SU-DHL-6 (cell line): ENCODE measurements around the gene ACBD5.

Experiments used
- H2AFZ ChIP-seq: fragments of 200-600 bp; sonication (generic); 2 replicates; pipeline ENCODE4 v1.6.1; 2014; ENCODE audit warnings: low read depth, mild to moderate bottlenecking, moderate library complexity, mixed read lengths, antibody characterized with exemption, low read length; ENCODE audit not compliant: severe bottlenecking
- H3F3A ChIP-seq: fragments of 200-600 bp; shearing (Covaris generic); 2 replicates; pipeline ENCODE4 v1.6.0; 2016; ENCODE audit warnings: antibody characterized with exemption, mild to moderate bottlenecking; ENCODE audit not compliant: insufficient read depth
- H3K27ac ChIP-seq: fragments of 200-600 bp; sonication (generic); 2 replicates; pipeline ENCODE4 v1.5.1; 2016; ENCODE audit warnings: low read depth, mild to moderate bottlenecking, low read length, moderate library complexity, mixed read lengths
- H3K27me3 ChIP-seq: fragments of 200-600 bp; sonication (generic), shearing (Covaris generic); 2 replicates; pipeline ENCODE4 v1.6.0; 2014; ENCODE audit warnings: mild to moderate bottlenecking, low read length
- H3K36me3 ChIP-seq: fragments of 200-600 bp; sonication (generic); 2 replicates; pipeline ENCODE4 v1.6.1; 2014; ENCODE audit warnings: mild to moderate bottlenecking, low read length, mixed read lengths
- H3K4me2 ChIP-seq: fragments of 300-600, 200-600 bp; shearing (Covaris generic), sonication (generic); 2 replicates; pipeline ENCODE4 v1.6.0; 2014; ENCODE audit warnings: low read length, low read depth, mild to moderate bottlenecking; ENCODE audit not compliant: poor library complexity, severe bottlenecking
- H3K4me3 ChIP-seq: fragments of 200-600 bp; sonication (generic); 2 replicates; pipeline ENCODE4 v1.5.1; 2014; ENCODE audit warnings: antibody characterized with exemption, low read length, mild to moderate bottlenecking, mixed read lengths; ENCODE audit not compliant: insufficient read depth, poor library complexity, severe bottlenecking
- H3K79me2 ChIP-seq: fragments of 200-600 bp; sonication (generic); 2 replicates; pipeline ENCODE4 v1.6.1; 2014; ENCODE audit warnings: mild to moderate bottlenecking, low read length, moderate library complexity; ENCODE audit not compliant: insufficient read depth
- H3K9ac ChIP-seq: fragments of 200-600 bp; sonication (generic); 2 replicates; pipeline ENCODE4 v1.7.0; 2014; ENCODE audit warnings: mild to moderate bottlenecking, low read length
- H3K9me2 ChIP-seq: fragments of 200-600 bp; sonication (generic); replicated peaks from 2 replicates; pipeline ENCODE4 v1.6.1; 2014; ENCODE audit warnings: low read length; ENCODE audit not compliant: insufficient read depth
- H3K9me3 ChIP-seq: fragments of 200-600 bp; sonication (generic); 2 replicates; pipeline ENCODE4 v1.6.1; 2014; ENCODE audit warnings: low read length, mixed read lengths; ENCODE audit not compliant: insufficient read depth
- H4K20me1 ChIP-seq: fragments of 200-600 bp; sonication (generic); 2 replicates; pipeline ENCODE4 v1.6.1; 2014; ENCODE audit warnings: low read depth, mild to moderate bottlenecking, antibody characterized with exemption, low read length, moderate library complexity, mixed read lengths
- EZH2phosphoT487 ChIP-seq: fragments of 200-600 bp; sonication (generic), shearing (Covaris generic); conservative IDR thresholded peaks from 2 replicates; pipeline ENCODE4 v1.6.1; 2018; ENCODE audit warnings: mild to moderate bottlenecking, antibody characterized with exemption, low read length, moderate library complexity, mixed read lengths
- TF ChIP-seq, protein P1 (sequence below): fragments of 200-600 bp; sonication (generic); IDR thresholded peaks from one replicate; pipeline ENCODE4 v1.5.1; 2017; ENCODE audit warnings: antibody characterized with exemption, mild to moderate bottlenecking, low read length, moderate library complexity; ENCODE audit not compliant: insufficient read depth, poor library complexity, severe bottlenecking

Gene ACBD5

DNA sequence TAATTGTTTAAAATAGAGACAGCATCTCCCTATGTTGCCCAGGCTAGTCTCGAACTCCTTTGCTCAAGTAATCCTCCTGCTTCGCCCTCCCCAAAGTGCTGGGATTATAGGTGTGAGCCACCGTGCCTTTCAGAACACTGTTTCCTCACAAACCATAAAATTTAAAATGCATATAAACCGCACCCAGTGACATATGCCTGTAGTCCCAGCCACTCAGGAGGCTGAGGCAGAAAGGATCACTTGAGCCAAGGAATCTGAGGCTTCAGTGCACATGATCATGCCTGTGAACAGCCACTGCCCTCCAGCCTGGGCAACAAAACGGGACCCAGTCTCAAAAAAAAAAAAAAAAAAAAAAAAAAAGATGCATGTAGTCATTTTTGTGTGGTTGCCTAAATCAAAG lies 36.8 kb downstream of the ACBD5 start:
- Histone ChIP-seq H3F3A (no peaks in the 10 kb centered on the region), H3K36me3 (peaks cover 22% of the 10 kb centered on the region; the same call in 1 of the 2 replicates)
- no peak for TF ChIP-seq EZH2phosphoT487
- TF ChIP-seq, protein P1, sequence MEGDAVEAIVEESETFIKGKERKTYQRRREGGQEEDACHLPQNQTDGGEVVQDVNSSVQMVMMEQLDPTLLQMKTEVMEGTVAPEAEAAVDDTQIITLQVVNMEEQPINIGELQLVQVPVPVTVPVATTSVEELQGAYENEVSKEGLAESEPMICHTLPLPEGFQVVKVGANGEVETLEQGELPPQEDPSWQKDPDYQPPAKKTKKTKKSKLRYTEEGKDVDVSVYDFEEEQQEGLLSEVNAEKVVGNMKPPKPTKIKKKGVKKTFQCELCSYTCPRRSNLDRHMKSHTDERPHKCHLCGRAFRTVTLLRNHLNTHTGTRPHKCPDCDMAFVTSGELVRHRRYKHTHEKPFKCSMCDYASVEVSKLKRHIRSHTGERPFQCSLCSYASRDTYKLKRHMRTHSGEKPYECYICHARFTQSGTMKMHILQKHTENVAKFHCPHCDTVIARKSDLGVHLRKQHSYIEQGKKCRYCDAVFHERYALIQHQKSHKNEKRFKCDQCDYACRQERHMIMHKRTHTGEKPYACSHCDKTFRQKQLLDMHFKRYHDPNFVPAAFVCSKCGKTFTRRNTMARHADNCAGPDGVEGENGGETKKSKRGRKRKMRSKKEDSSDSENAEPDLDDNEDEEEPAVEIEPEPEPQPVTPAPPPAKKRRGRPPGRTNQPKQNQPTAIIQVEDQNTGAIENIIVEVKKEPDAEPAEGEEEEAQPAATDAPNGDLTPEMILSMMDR = no peak

DNA sequence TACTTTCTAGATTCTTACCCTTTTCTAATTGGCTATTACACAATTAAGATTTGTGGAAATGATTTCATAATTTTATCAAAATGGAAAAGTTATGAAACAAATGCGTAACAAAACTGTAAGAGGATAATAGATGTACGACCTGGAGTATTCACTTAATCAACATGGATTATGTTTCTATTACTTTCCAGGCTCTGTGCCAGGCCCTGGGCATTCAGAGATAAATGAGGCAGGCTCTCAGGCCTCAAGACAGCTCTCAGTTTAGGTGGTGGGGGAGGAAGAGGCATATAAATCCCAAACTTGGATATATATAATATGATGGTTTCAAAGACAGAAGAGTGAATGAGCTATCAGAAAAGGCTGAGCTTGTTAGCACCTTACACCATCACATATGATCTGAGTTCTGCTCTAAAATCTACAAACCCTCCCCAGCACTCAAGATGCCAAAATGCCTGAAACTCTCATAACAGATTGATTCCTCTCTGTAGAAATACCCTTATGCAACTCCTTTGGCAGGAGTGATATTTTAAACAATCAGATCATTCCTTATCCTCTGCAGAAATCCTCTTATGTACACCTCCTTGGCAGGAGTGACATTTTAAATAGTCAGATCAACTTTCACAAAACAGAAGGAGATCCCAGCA lies 42.5 kb downstream of the ACBD5 start:
- no peaks in the 10 kb centered on the region for H4K20me1 ChIP-seq
- peaks cover 16% of the 10 kb centered on the region; the same call in 1 of the 2 replicates for H3K36me3 ChIP-seq
- no peak overlapping the region for H3K4me2 ChIP-seq
- 0 out of 2 replicates have a peak, but pooled peaks cover 4% of the 10 kb centered on the region for H3F3A ChIP-seq
- no peak overlapping the region for H3K27ac ChIP-seq
- no peaks in the 10 kb centered on the region for H3K27me3 ChIP-seq
- H2AFZ ChIP-seq = no peak overlapping the region
- TF ChIP-seq, protein P1 = no peak
- TF ChIP-seq EZH2phosphoT487 = no peak
- no peaks in the 10 kb centered on the region for H3K9me2 ChIP-seq
- no peak overlapping the region for H3K9ac ChIP-seq
- H3K9me3 ChIP-seq = no peaks in the 10 kb centered on the region
- H3K4me3 ChIP-seq = no peak overlapping the region
- no peaks in the 10 kb centered on the region for H3K79me2 ChIP-seq

More for the DNA sequence above, 36.8 kb downstream of the ACBD5 start:
- Histone ChIP-seq H3K79me2 (no peaks in the 10 kb centered on the region), H3K9ac (no peak overlapping the region), H3K9me2 (no peaks in the 10 kb centered on the region), H3K27me3 (no peaks in the 10 kb centered on the region), H3K4me3 (no peak overlapping the region), H2AFZ (no peak overlapping the region), H4K20me1 (no peaks in the 10 kb centered on the region), H3K4me2 (no peak overlapping the region), H3K9me3 (no peaks in the 10 kb centered on the region), H3K27ac (no peak overlapping the region)

DNA sequence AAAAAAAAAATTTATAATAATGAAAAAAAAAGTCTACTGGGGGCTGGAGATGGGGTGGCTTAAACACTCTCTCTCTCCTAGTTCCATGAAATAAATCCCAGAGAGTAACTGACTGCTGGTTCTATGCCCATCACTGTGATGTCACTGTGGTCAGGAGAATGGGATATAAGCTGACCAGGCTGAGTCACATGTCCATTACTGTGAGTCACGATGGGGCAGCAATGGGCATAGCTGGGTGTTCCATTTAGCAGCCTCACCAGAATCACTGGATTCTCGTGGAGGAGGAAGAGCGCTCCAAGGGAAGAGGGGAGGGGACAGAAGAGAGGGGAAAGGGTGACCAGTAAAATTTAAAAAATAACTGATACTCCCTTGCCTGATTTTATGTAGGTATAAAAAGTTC lies 48.3 kb downstream of the ACBD5 start:
- H2AFZ ChIP-seq = no peak overlapping the region
- H4K20me1 ChIP-seq = no peaks in the 10 kb centered on the region
- no peaks in the 10 kb centered on the region for H3K9me2 ChIP-seq
- H3K27me3 ChIP-seq = no peaks in the 10 kb centered on the region
- H3F3A ChIP-seq = peaks cover 14% of the 10 kb centered on the region
- no peak for TF ChIP-seq EZH2phosphoT487
- TF ChIP-seq, protein P1 = no peak
- H3K9ac ChIP-seq = no peak overlapping the region
- H3K4me3 ChIP-seq = no peak overlapping the region
- H3K27ac ChIP-seq = no peak overlapping the region
- H3K36me3 ChIP-seq = peaks cover 10% of the 10 kb centered on the region; the same call in 1 of the 2 replicates
- H3K4me2 ChIP-seq = no peak overlapping the region
- no peaks in the 10 kb centered on the region for H3K9me3 ChIP-seq
- no peaks in the 10 kb centered on the region for H3K79me2 ChIP-seq
